ENCODE data around the gene CCDC73.
"Not testable (repeated sequence)": the region's sequence is repeated elsewhere in the genome, so short reads cannot be mapped to it uniquely, and the experiment has no call there.

CCDC73 gene

DNA sequence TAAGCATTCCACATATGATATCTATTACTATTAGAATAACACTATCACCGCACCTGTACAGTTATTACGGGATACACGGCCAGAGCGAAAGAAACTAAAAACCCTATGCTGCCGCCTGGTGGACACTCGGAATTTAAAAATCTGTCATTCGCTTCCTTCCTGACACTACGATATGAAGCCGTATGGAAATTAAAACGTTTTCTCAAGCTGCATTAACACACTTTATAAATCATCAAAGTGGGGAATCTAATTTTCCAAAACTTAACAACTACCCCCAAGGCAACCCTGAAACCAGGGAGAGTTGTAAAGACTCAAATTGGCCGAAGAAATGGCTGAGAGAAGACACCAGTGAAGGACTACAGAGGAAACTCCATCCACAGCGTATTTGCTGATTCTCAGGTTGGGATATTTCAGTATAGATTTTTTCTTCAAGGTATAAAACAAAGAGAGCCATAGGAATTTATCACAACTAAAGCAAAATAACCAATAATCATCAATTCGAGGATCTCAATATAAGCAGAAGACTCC, 1.4 kb downstream of the CCDC73 start:
- DNase-seq, result peak; percentile 39

DNA sequence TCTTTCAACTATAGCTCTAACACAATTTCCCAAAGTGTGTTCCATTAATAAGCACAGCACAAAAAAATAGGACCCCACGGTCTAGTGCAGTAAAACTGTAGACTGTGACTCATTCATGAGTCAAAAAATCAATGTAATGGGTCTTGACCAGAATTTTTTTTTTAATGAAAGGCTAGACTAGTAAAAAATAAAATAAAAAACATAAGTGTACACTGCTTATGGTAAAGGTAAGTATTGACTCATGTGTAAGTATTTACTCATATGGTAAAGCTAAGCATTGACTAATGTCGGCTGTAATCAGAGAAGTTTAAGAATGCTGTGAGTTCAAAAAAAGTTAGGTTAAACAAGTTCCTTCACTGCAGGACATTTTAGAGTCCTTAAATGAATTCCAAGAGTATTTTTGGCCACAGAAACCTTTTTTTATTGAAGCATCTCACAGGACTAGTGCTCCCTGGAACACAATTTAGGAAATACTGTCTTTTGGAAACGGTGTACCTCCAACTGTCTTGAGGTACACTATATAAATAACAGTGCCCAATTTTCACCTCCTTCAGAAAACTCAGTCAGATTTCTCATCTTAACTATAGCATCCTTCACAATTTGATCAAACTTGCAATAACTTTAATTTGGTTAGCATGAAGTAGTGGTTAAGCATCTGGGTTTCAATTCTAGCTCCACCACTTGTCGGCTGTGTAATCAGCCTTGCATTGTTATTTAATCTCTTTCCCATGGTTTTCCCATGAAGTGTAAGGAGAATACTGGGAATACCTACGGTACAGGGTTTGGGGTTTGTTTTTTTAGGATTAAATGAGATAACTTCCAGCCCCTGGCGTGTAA, 2.1 kb downstream of the CCDC73 start:
- DNase-seq, result no peak

DNA sequence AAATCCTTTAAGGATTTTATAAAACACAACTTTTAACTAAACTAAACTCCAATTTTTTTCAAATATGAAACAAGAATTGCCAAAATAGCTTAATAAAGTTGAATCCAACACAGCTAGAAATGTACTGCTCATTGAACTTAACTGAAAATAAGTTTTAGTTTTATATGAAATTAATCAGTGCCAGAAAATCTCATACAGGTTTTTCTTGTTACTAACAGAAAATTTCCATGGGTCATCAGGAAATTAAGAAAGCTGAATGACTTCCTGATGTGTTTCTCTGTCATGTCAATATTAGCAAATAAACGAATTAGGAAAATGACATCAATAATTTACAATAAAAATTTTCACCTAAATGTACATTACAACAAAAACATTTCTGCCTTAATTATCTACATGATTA, 3.5 kb downstream of the CCDC73 start:
- DNase-seq, result no peak

DNA sequence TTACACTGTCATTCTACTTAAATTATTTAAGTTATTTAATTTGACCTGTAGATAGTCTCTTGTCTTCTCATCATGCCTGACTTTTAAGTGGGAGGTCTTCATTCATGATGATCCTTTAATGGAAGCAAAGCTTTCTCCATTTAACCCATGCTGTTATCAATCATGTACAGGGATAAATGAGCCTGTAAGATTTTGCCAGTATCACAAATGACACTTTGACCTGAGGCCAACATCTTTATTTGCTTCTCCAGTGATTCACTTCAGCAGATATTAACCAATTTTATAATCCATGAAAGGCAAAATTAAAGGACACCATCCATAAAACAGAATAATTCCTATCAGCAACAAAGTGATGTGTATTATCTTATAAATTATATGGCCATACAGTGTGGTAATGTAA, 7.7 kb downstream of the CCDC73 start:
- no peak for DNase-seq

DNA sequence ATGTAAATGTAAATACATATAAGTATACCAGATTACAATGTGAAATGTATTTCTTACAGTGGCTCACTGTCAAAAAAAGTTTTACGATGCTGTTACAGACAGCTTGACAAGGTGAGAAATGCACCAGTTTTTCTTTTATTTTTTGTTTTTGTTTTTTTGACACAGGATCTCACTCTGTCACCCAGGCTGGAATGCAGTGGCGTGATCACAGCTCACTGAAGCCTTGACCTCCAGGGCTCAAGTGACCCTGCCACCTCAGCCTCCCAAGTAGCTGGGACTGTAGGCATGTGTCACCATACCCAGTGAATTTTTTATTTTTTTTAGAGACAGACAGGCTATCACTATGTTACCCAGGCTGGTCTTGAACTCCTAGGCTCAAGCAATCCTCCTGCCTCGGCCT, 9.2 kb downstream of the CCDC73 start:
- no peak for DNase-seq

DNA sequence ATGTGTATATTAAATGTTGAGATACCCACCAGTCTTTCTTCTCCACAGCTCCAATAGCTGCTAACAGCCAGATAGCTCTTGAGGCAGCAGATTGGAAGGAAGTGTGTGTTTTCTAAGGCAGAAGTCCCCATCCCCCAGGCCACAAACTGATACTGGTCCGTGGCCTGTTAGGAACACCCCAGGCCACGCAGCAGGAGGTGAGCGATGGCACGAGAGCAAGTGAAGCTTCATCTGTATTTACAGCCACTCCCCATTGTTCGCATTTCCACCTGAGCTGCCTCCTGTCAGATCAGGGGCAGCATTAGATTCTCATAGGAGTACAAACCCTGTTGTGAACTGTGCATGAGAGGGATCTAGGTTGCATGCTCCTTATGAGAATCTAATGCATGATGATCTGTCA, 12.7 kb downstream of the CCDC73 start:
- no peak for DNase-seq

DNA sequence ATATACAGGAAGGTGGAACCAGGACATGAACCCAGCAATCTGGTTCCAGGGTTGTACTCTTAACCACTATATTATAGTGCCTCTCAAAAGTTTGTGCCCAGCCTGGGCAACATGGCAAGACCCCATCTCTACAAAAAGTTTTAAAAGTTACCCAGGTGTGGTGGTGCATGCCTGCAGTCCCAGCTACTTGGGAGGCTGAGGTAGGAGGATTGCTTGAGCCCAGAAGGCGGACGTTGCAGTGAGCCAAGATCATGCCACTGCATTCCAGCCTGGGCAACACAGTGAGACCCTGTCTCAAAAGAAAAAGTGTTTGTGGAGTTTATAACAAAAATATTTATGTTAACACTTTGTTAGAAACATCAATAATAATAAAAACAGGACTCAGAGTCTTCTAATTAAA, 13.6 kb downstream of the CCDC73 start:
- DNase-seq, result not testable (repeated sequence)

DNA sequence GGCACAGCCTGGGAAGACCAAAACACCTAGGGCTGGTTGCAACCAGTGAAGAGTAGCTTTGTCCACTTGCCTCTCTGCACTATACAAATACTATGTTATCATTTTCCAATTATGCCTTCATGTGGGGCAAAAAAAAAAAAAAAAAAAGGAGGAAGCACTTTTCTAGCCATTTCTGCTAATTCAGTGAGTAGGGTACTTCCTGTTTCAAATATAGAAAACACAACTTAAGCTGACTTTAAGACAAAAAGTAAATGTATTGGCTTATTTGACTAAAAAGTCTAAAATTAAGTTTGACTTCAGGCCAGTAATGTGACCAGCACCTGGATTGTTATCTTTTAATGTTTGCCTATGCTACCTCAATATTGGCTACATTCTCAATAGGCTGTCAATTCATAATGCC, 15.3 kb downstream of the CCDC73 start:
- no peak for DNase-seq

DNA sequence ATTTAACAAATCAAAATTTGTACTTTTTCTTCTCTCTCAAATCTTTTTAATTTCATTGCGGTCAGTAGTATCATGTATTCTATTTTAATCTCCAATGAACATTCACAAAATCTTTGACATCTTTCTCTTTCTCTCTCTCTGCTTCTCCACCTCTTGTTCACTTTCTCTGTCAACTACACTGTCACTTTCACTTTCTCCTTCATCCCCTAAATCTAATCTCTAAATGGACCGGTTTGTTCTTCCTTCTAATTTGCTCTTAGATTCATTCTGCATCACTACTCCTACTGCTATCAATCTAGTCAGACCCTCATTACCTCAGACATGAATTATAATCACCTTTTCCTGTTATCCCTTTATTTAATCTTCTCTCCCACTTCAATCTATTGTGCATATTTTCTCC, 18.6 kb downstream of the CCDC73 start:
- DNase-seq, result no peak

DNA sequence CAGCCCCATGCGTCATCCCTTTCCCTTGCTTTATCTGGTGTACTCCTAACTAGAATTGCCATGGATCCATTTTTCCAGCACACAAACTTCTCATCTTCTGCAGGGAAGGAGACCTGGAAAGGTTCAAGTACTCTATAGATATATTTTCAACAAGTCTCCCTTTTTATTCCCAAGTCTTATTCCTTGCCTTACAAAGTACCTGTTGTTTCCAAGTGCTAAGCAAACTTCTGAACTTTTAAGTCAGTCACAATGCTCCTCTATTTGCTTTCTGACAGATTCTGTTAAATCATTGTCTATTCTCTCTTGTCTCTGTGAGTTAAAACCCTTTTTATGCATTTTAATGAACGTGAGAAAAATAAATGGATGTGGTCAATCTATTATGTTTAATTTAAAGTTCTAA, 20.4 kb downstream of the CCDC73 start:
- no peak for DNase-seq

DNA sequence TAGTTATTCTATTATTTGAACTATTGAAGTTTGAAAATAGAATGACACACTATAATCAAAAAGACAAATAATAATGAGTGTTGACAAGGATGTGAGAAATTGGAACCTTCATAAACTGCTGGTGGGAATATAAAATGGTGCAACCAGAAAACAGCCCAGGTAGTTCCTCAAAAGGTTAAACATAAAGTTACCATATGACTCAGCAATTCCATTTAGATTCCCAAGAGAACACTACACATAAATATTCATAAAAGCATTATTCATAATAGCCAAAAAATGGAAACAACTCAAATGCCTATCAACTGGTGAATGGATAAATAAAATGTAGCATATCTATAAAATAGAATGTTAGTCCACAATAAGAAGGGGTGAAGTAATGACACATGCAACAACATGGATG, 21.7 kb downstream of the CCDC73 start:
- DNase-seq, result no peak

DNA sequence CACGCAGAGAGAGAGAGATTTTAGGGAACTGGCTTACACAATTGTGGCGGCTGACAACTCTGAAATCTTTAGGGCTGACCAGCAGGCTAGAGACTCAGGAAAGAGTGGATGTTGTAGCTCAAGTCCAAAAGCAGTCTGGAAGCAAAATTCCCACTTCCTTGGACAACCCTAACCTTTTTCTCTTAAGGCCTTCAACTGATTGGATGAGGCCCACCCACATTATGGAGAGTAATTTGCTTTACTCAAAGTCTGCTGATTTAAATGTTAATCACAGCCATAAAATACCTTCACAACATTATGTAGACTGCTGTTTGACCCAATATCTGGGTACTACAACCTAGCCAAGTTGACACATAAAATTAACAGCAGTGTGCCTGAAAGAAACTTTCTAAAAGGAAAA, 32.7 kb downstream of the CCDC73 start:
- DNase-seq, result not testable (repeated sequence)

DNA sequence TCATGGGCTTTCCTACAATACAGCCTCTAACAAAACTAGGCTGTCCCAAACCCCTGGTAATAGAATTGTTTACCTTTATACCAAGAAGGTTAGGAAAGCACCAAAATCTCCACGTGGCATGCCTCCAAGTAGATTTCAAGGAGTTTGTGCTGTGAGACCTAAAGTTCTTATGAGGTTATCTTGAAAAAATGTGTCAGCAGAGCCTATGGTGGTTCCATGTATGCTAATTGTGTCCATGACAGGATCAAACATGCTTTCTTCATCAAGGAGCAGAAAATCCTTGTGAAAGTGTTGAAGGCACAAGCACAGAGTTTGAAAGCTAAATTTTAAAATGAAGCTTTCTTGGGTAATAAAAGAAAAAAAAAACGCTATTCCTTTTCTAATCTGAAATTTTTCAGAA, 36.2 kb downstream of the CCDC73 start:
- DNase-seq, result no peak

DNA sequence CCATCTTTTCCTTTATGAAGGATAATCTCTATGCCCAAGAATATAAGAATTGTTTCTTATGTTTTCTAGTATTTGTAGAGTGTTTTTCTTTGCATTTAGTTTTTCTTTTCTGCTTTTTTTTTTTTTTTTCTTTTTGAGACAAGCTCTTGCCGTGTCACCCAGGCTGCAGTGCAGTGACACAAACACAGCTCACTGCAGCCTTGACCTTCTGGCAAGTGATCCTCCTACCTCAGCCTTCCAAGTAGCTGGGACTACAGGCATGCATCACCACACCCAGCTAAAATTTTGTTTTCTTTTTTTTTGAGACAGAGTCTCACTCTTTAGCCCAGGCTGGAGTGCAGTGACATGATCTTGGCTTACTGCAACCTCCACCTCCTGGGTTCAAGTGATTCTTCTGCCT, 41.3 kb downstream of the CCDC73 start:
- not testable (repeated sequence) for DNase-seq

DNA sequence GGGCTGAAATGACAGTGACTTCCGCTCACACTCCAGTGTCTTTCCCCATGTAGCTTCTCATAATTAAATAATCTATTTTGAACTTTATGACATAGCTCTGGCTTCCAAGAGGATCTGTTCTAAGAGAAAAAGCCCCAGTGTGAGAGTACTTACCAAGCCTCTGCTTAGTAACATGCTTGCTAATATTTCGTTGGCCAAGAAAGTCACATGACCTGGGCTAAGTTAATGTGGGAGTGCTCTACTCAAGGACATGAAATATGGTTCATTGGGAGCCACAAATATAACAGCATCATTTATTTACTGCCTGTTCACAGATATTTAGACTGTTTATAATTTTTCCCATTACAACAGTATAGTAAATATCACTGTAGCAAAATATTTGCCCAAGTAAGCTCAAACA, 42.5 kb downstream of the CCDC73 start:
- DNase-seq, result no peak

DNA sequence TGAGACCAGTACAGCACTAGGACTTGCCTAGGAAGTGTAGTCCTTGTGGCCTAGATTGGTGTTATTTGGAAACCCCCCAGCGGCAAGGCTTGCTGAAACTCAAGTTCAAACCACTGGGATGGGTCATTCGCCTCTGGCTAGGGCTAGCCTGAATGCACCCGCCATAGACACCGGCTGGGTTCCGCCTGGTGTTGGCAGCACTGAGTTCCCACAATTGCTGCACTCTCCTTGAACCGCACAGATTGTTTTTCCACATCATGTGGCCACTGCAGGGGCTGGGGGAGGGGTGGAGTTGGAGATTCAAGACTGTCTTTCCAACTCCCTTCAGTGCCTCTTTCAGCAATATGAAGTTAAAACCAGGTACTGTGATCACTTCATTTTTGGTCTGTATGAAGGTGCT, 43.1 kb downstream of the CCDC73 start:
- no peak for DNase-seq

DNA sequence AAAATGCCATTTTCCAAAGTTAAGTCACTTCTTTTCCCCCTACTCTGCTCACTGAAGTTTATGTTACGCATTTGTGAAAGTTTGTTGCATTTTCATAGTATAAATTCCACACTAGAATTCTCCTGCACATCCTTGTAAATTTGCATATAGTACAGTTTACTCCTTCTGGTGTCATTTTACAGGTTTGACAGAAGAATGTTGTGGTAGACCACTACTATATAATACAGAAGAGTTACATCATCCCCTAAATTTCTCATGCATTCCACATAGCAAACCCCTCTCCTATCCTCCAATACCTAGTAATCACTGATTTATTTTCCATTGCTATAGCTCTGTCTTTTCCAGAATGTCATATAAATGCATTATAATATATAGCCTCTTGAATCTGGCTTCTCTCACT, 64.5 kb downstream of the CCDC73 start:
- DNase-seq, result no peak

DNA sequence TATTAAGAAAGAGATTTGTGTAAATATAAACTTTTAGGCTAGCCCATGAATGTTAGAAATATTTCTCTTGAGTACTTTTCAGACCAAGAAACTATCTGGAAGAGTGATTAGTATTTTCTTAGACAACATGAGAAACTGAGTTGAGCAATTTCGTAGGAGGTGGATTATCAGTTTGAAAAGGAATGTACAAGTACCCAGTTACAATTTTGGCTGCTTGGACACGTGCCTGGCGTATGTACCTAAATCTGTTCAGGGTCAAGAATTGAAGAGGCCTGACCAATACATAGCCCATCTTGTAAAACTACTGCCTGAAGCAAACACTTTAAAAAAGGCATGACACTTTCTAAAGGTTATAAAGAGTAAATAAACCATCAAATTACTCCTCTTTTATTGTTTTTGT, 71.1 kb downstream of the CCDC73 start:
- DNase-seq, result no peak

DNA sequence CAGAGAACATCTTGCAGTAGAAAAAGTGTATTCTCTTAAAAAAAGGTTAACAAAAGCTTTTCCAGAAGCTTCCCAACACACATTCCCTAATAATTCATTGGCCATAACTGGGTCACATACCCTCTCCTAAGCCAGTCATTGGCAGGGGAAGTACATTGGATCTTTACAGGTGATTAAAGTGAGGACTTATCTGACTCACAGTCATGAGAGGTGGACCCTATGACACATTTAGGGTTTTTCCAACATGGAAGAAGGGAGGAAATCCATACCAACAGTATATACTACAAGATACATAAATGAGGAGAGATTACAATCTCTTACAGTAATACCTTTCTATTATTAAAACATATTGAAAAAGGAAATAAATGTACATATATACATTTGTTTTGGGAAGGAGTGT, 72.2 kb downstream of the CCDC73 start:
- DNase-seq, result no peak

DNA sequence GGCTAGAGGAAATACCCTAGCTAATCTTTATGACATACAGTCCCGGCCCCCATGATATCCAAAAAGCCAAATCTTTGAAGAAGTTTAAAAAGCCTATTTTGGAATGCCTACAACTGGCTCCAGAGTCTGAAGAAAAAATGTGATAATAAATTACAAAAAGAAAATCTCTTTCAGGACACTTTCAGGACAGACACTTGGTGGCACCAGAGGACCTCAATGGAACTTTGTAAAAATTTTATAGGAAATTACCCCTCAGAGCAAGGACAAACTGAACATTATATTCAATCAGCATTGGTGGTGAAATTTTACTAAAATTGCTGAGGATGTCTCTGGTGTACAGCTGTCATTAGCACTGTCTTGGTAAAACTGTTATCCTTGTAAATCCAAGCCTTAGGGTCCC, 81.0 kb downstream of the CCDC73 start:
- no peak for DNase-seq

DNA sequence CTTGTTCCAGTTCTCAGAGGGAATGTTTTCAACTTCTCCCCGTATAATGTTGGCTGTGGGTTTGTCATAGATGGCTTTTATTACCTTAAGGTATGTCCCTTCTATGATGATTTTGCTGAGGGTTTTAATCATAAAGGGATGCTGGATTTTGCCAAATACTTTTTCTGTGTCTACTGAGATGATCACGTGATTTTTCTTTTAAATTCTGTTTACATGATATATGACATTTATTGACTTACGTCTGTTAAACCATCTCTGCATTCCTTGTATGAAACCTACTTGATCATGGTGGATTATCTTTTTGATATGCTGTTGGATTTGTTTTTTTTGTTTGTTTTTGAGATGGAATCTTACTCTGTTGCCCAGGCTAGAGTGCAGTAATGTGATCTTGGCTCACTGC, 85.5 kb downstream of the CCDC73 start:
- DNase-seq, result not testable (repeated sequence)

DNA sequence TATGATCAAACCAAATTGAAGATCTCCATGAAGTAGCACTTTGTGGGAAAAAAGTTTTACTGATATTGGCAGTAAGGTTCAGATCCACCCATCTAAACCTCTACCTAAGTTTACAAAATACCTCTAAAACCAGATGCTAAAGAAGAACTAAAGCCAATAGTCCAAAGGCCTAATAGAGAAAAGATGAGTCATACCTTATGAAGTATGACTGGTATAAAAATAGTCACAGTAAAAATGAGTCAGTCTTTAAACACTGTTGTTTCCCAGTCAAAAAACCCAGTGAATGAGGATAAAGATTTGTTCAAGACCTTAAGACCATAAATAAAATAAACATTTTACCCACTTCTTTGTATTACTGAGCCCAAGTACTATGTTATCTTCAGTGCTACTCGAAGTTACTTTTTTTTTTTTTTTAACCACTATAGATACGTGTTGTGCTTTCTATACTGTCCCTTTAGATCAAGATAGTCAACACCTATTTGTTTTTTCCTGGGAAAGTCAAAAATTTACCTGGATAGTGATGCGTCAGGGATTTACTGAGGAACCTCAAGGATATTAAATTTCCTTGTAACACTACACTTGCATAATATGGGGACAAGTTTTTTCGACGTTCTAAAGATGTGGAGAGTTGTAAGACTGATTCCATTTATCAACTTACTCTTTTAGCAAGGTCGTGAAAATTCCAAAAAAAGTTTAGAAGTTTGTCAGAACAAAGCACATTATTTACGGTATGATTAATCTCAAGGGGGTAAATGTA, 87.3 kb downstream of the CCDC73 start:
- DNase-seq, result no peak

DNA sequence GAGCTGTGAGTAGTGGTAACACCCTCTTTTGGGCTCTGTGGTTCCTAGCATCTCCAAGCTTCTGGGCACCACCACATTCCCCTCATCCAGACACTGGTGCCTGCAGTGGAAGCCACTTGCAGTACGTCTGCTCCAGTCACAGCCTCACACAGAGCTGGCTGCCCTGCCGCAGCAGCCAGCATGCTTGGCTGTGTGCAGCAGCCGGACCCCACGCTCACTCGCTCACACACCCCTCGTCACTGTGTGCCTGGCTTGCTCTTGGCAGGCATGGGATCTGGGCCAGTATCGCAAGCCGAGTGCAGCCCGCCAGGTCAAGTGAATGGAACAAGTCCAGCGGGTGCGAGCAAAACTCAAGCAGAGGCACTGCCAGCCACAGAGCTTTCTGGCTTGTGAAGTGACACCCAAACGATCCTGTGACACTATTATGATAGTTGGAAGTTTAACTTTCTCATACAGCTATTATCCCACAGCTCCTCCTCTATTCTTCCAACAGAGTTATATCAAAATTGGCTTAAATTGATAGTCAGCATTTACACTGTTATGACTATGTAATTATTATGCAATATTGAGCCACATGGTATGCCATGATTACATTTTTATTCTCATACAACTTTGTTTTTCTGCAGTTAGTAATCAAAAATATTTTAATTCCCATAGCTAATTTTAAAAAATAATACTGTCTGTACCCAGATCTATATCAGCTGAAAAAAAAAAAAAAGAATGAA, 89.0 kb downstream of the CCDC73 start:
- DNase-seq, result no peak

DNA sequence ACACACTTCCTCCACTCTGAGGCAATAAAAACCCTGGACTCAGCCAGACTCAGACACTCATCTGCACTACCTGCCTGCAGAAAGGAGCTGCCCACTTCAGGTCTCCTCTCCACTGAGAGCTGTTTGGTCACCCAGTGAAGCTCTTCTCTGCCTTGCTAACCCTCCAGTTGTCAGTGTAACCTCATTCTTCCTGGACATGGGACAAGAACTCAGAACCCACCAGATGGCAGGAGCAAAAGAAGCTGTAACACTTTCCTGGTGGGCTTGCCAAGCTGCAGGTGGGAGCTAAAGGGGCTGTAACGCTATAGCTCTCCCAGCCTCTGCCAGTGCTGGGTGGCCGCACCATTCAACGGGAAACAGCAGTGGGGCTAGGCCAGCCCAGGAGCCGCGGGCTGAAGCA, 89.7 kb downstream of the CCDC73 start:
- no peak for DNase-seq
